SU-DHL-6 (cell line): Measurements from ENCODE around the gene WAPL.
A peak's percentile ranks its signal among the peaks of the same experiment; 100 is the strongest.

Experiments
- H2AFZ ChIP-seq: fragments of 200-600 bp; sonication (generic); 2 replicates; pipeline ENCODE4 v1.6.1; 2014; ENCODE audit warnings: low read depth, mild to moderate bottlenecking, moderate library complexity, mixed read lengths, antibody characterized with exemption, low read length; ENCODE audit not compliant: severe bottlenecking
- H3F3A ChIP-seq: fragments of 200-600 bp; shearing (Covaris generic); 2 replicates; pipeline ENCODE4 v1.6.0; 2016; ENCODE audit warnings: antibody characterized with exemption, mild to moderate bottlenecking; ENCODE audit not compliant: insufficient read depth
- H3K27ac ChIP-seq: fragments of 200-600 bp; sonication (generic); 2 replicates; pipeline ENCODE4 v1.5.1; 2016; ENCODE audit warnings: low read depth, mild to moderate bottlenecking, low read length, moderate library complexity, mixed read lengths
- H3K27me3 ChIP-seq: fragments of 200-600 bp; sonication (generic), shearing (Covaris generic); 2 replicates; pipeline ENCODE4 v1.6.0; 2014; ENCODE audit warnings: mild to moderate bottlenecking, low read length
- H3K36me3 ChIP-seq: fragments of 200-600 bp; sonication (generic); 2 replicates; pipeline ENCODE4 v1.6.1; 2014; ENCODE audit warnings: mild to moderate bottlenecking, low read length, mixed read lengths
- H3K4me2 ChIP-seq: fragments of 300-600, 200-600 bp; shearing (Covaris generic), sonication (generic); 2 replicates; pipeline ENCODE4 v1.6.0; 2014; ENCODE audit warnings: low read length, low read depth, mild to moderate bottlenecking; ENCODE audit not compliant: poor library complexity, severe bottlenecking
- H3K4me3 ChIP-seq: fragments of 200-600 bp; sonication (generic); 2 replicates; pipeline ENCODE4 v1.5.1; 2014; ENCODE audit warnings: antibody characterized with exemption, low read length, mild to moderate bottlenecking, mixed read lengths; ENCODE audit not compliant: insufficient read depth, poor library complexity, severe bottlenecking
- H3K79me2 ChIP-seq: fragments of 200-600 bp; sonication (generic); 2 replicates; pipeline ENCODE4 v1.6.1; 2014; ENCODE audit warnings: mild to moderate bottlenecking, low read length, moderate library complexity; ENCODE audit not compliant: insufficient read depth
- H3K9ac ChIP-seq: fragments of 200-600 bp; sonication (generic); 2 replicates; pipeline ENCODE4 v1.7.0; 2014; ENCODE audit warnings: mild to moderate bottlenecking, low read length
- H3K9me2 ChIP-seq: fragments of 200-600 bp; sonication (generic); replicated peaks from 2 replicates; pipeline ENCODE4 v1.6.1; 2014; ENCODE audit warnings: low read length; ENCODE audit not compliant: insufficient read depth
- H3K9me3 ChIP-seq: fragments of 200-600 bp; sonication (generic); 2 replicates; pipeline ENCODE4 v1.6.1; 2014; ENCODE audit warnings: low read length, mixed read lengths; ENCODE audit not compliant: insufficient read depth
- H4K20me1 ChIP-seq: fragments of 200-600 bp; sonication (generic); 2 replicates; pipeline ENCODE4 v1.6.1; 2014; ENCODE audit warnings: low read depth, mild to moderate bottlenecking, antibody characterized with exemption, low read length, moderate library complexity, mixed read lengths
- EZH2phosphoT487 ChIP-seq: fragments of 200-600 bp; sonication (generic), shearing (Covaris generic); conservative IDR thresholded peaks from 2 replicates; pipeline ENCODE4 v1.6.1; 2018; ENCODE audit warnings: mild to moderate bottlenecking, antibody characterized with exemption, low read length, moderate library complexity, mixed read lengths
- TF ChIP-seq, protein P1 (sequence below): fragments of 200-600 bp; sonication (generic); IDR thresholded peaks from one replicate; pipeline ENCODE4 v1.5.1; 2017; ENCODE audit warnings: antibody characterized with exemption, mild to moderate bottlenecking, low read length, moderate library complexity; ENCODE audit not compliant: insufficient read depth, poor library complexity, severe bottlenecking

The WAPL gene

GRCh38 chr10:86520871-86521677 is 518 bp downstream of the WAPL start:
- Histone ChIP-seq H3K36me3 (peaks cover 28% of the 10 kb centered on the region; the same call in 1 of the 2 replicates), H3K79me2 (peaks cover 90% of the 10 kb centered on the region), H3K9me2 (no peaks in the 10 kb centered on the region), H3K27me3 (no peaks in the 10 kb centered on the region), H3K4me2 (peak overlapping the region; percentile 100), H3K4me3 (peak overlapping the region; percentile 99), H4K20me1 (peaks cover 28% of the 10 kb centered on the region), H3K9me3 (no peaks in the 10 kb centered on the region), H3K9ac (peak overlapping the region; percentile 96), H2AFZ (peak overlapping the region; percentile 17), H3F3A (peaks cover 21% of the 10 kb centered on the region; the same call in 1 of the 2 replicates), H3K27ac (peak overlapping the region; percentile 80)
- no peak for TF ChIP-seq EZH2phosphoT487
- TF ChIP-seq, protein P1, sequence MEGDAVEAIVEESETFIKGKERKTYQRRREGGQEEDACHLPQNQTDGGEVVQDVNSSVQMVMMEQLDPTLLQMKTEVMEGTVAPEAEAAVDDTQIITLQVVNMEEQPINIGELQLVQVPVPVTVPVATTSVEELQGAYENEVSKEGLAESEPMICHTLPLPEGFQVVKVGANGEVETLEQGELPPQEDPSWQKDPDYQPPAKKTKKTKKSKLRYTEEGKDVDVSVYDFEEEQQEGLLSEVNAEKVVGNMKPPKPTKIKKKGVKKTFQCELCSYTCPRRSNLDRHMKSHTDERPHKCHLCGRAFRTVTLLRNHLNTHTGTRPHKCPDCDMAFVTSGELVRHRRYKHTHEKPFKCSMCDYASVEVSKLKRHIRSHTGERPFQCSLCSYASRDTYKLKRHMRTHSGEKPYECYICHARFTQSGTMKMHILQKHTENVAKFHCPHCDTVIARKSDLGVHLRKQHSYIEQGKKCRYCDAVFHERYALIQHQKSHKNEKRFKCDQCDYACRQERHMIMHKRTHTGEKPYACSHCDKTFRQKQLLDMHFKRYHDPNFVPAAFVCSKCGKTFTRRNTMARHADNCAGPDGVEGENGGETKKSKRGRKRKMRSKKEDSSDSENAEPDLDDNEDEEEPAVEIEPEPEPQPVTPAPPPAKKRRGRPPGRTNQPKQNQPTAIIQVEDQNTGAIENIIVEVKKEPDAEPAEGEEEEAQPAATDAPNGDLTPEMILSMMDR, result no peak

GRCh38 chr10:86518781-86519180 is 2.8 kb downstream of the WAPL start:
- Histone ChIP-seq H3F3A (peaks cover 22% of the 10 kb centered on the region; the same call in 1 of the 2 replicates), H3K9me3 (no peaks in the 10 kb centered on the region), H4K20me1 (peaks cover 39% of the 10 kb centered on the region), H3K4me2 (peak overlapping the region; percentile 100), H3K27ac (peak overlapping the region; percentile 53), H3K4me3 (peak overlapping the region; percentile 99), H3K79me2 (peaks cover 98% of the 10 kb centered on the region), H3K27me3 (no peaks in the 10 kb centered on the region), H3K9ac (peak overlapping the region; percentile 96), H3K9me2 (no peaks in the 10 kb centered on the region), H3K36me3 (peaks cover 41% of the 10 kb centered on the region; the same call in 1 of the 2 replicates), H2AFZ (no peak overlapping the region)
- no peak for TF ChIP-seq EZH2phosphoT487

DNA sequence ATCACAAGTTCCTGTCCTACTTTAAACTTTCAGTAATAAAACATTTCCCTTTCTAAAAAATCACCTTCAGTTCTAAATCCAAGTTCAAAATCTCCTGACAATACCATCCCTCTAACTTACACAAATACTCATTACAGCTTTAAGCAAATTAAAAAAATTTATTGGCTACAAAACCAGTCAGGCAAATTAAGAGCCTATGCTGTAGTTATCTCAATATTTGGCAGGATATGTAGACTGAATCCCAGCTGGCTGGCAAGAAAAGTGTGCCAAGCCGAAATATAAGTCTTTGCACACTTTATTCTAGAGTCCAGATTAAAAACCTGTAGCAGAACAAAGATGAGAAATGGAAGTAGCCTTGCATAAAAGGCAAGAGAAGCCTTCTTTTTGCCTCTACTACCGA is 9.5 kb downstream of the WAPL start:
- no peaks in the 10 kb centered on the region for H3K9me3 ChIP-seq
- H3K27ac ChIP-seq, result peak overlapping the region; percentile 59
- H2AFZ ChIP-seq, result no peak overlapping the region
- no peaks in the 10 kb centered on the region for H3K9me2 ChIP-seq
- TF ChIP-seq, protein P1, result no peak
- TF ChIP-seq EZH2phosphoT487, result no peak
- H3K27me3 ChIP-seq, result no peaks in the 10 kb centered on the region
- H3K36me3 ChIP-seq, result peaks cover 40% of the 10 kb centered on the region; the same call in 1 of the 2 replicates
- H3K4me3 ChIP-seq, result no peak overlapping the region
- peaks cover 31% of the 10 kb centered on the region; the same call in 1 of the 2 replicates for H4K20me1 ChIP-seq
- H3K79me2 ChIP-seq, result peaks cover 100% of the 10 kb centered on the region
- peak overlapping the region; percentile 13; the same call in 1 of the 2 replicates for H3K9ac ChIP-seq
- peak overlapping the region; percentile 55 for H3K4me2 ChIP-seq
- H3F3A ChIP-seq, result peaks cover 32% of the 10 kb centered on the region; the same call in 1 of the 2 replicates
